Mesothelial cell of epicardium (in vitro differentiated cells): Measurements from ENCODE around the gene TFEC. TPM values are rescaled to one million over a fixed set of nuclear protein-coding genes. Genes with fewer than 3 reads are reported as not detected.

Experiments used
- DNase-seq, 2 experiments: peaks; one replicate each; pipeline ENCODE4 v3.0.0; 2021; ENCODE audit warnings: low spot score in 2 of 2; ENCODE audit not compliant: unreplicated experiment in 2 of 2
- H3K27ac Mint-ChIP-seq: 2 replicates; pipeline ENCODE4 v1.8.0; 2021; ENCODE audit warnings: mixed read lengths
- H3K27me3 Mint-ChIP-seq: 2 replicates; pipeline ENCODE4 v1.8.0; 2021; ENCODE audit warnings: low read depth, mixed read lengths
- H3K36me3 Mint-ChIP-seq: 2 replicates; pipeline ENCODE4 v1.8.0; 2021; ENCODE audit warnings: mixed read lengths
- H3K4me1 Mint-ChIP-seq: 2 replicates; pipeline ENCODE4 v1.8.0; 2021; ENCODE audit warnings: mixed read lengths
- H3K4me3 Mint-ChIP-seq: 2 replicates; pipeline ENCODE4 v1.8.0; 2021; ENCODE audit warnings: mild to moderate bottlenecking, moderate library complexity, mixed read lengths
- H3K9me3 Mint-ChIP-seq: 2 replicates; pipeline ENCODE4 v1.8.0; 2021; ENCODE audit warnings: mixed read lengths
- total RNA-seq: library from RNA; stranded (reverse); gene quantifications from 3 replicates; pipeline ENCODE4 v1.2.1, GENCODE V29; 2021
- TF ChIP-seq, protein P1 (sequence below): fragments of 200-600 bp; sonication (generic); IDR thresholded peaks from one replicate; pipeline ENCODE4 v1.5.0; 2021; ENCODE audit warnings: antibody characterized with exemption; ENCODE audit not compliant: unreplicated experiment

Gene TFEC
- total RNA-seq, 1 donor from 2014 or later, result 0.49 TPM

DNA sequence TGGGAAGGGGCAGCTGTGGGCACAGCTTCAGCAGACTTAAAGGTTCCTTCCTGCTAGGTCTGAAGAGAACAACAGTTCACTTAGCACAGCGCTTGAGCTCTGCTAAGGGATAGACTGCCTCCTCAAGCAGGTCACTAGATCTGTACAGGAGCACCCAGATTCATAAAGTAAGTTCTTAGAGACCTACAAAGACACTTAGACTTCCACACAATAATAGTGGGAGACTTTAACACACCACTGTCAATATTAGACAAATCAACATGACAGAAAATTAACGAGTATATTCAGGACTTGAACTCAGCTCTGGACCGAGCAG lies 140.9 kb downstream of the TFEC start:
- no peak for DNase-seq
- H3K27ac Mint-ChIP-seq, result no peak overlapping the region
- peaks cover 16% of the 10 kb centered on the region for H3K36me3 Mint-ChIP-seq
- H3K4me1 Mint-ChIP-seq, result no peaks in the 10 kb centered on the region
- H3K4me3 Mint-ChIP-seq, result no peak overlapping the region
- TF ChIP-seq, protein P1, sequence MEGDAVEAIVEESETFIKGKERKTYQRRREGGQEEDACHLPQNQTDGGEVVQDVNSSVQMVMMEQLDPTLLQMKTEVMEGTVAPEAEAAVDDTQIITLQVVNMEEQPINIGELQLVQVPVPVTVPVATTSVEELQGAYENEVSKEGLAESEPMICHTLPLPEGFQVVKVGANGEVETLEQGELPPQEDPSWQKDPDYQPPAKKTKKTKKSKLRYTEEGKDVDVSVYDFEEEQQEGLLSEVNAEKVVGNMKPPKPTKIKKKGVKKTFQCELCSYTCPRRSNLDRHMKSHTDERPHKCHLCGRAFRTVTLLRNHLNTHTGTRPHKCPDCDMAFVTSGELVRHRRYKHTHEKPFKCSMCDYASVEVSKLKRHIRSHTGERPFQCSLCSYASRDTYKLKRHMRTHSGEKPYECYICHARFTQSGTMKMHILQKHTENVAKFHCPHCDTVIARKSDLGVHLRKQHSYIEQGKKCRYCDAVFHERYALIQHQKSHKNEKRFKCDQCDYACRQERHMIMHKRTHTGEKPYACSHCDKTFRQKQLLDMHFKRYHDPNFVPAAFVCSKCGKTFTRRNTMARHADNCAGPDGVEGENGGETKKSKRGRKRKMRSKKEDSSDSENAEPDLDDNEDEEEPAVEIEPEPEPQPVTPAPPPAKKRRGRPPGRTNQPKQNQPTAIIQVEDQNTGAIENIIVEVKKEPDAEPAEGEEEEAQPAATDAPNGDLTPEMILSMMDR, result no peak
- H3K9me3 Mint-ChIP-seq, result peaks cover 38% of the 10 kb centered on the region
- no peaks in the 10 kb centered on the region for H3K27me3 Mint-ChIP-seq

DNA sequence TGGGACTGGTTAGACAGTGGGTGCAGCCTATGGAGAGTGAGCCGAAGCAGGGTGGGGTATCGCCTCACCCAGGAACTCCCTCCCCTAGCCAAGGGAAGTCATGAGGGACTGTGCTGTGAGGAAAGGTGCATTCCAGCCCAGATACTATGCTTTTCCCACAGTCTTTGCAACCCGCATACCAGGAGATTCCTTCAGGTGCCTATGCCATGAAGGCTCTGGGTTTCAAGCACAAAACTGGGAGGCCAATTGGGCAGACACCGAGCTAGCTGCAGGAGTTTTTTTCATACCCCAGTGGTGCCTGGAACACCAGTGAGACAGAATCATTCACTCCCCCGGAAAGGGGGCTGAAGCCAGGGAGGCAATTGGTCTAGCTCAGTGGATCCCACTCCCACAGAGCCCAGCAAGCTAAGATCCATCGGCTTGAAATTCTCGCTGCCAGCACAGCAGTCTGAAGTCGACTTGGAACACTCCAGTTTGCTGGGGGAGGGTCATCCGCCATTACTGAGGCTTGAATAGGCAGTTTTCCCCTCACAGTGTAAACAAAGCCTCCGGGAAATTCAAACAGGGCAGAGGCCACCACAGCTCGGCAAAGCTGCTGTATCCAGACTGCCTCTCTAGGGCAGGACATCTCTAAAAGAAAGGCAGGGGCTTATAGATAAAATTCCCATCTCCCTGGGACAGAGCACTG lies 141.4 kb downstream of the TFEC start:
- Mint-ChIP-seq H3K4me1 (no peaks in the 10 kb centered on the region), H3K4me3 (no peak overlapping the region), H3K27me3 (no peaks in the 10 kb centered on the region), H3K36me3 (peaks cover 16% of the 10 kb centered on the region), H3K27ac (no peak overlapping the region), H3K9me3 (peaks cover 38% of the 10 kb centered on the region)
- TF ChIP-seq, protein P1, result no peak
- DNase-seq, result no peak

DNA sequence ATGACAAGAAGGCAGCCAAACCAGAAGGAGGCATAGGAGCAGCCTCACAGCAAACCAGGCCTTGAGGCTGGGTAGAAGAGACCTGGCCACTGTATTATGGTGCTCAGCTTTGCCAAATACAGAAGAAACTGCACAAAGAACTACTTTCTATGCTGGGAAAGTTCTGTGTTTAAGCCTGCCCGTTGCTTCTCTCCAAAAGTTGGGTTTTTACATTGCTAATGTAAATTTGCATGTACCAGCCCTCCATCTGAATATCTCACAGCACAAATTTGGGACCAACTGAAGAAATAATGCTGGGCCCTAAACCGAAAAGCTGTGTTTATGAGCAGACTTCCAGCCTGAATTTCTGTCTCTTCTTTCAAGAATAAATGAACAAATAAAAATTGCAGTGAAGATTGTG lies 145.0 kb downstream of the TFEC start:
- peaks cover 14% of the 10 kb centered on the region for H3K9me3 Mint-ChIP-seq
- H3K36me3 Mint-ChIP-seq, result peaks cover 11% of the 10 kb centered on the region

More for the DNA sequence above, 145.0 kb downstream of the TFEC start:
- no peak overlapping the region for H3K27ac Mint-ChIP-seq
- no peaks in the 10 kb centered on the region for H3K27me3 Mint-ChIP-seq
- DNase-seq, result no peak
- H3K4me3 Mint-ChIP-seq, result no peak overlapping the region
- peaks cover 6% of the 10 kb centered on the region for H3K4me1 Mint-ChIP-seq
- TF ChIP-seq, protein P1, result no peak

Other genes starting within 250 kb of the TFEC start
- gene TES, start 179.8 kb upstream of the TFEC start, total RNA-seq, result 131 to 146 TPM (median 137 TPM) in 3 replicates